Neural cell (in vitro differentiated cells): Measurements from ENCODE around the gene MYOF. TPM values are rescaled to one million over a fixed set of nuclear protein-coding genes. Genes with fewer than 3 reads are reported as not detected.

Experiments
- H2AFZ ChIP-seq: fragments of 200-600, 300-800 bp; sonication (generic), shearing (Covaris generic); 2 replicates; pipeline ENCODE4 v1.6.0; 2014; ENCODE audit warnings: low read depth, mild to moderate bottlenecking, antibody characterized with exemption, low read length, moderate library complexity
- H3F3A ChIP-seq: fragments of 200-600 bp; shearing (Covaris generic); 2 replicates; pipeline ENCODE4 v1.6.1; 2016; ENCODE audit warnings: mild to moderate bottlenecking, moderate library complexity, mixed read lengths, antibody characterized with exemption, low read length; ENCODE audit not compliant: insufficient read depth, poor library complexity, severe bottlenecking
- H3K27ac ChIP-seq: fragments of 200-600, 300-800 bp; sonication (generic), shearing (Covaris generic); 2 replicates; pipeline ENCODE4 v1.5.1; 2014; ENCODE audit warnings: mild to moderate bottlenecking, low read length, moderate library complexity
- H3K27me3 ChIP-seq: fragments of 300-800, 200-600 bp; sonication (generic), shearing (Covaris generic); 2 replicates; pipeline ENCODE4 v1.6.0; 2014; ENCODE audit warnings: mild to moderate bottlenecking, low read depth, low read length, moderate library complexity; ENCODE audit not compliant: insufficient read depth
- H3K36me3 ChIP-seq: fragments of 300-800, 200-600 bp; sonication (generic), shearing (Covaris generic); 2 replicates; pipeline ENCODE4 v1.5.1; 2014; ENCODE audit warnings: mild to moderate bottlenecking, antibody characterized with exemption, low read length, moderate library complexity; ENCODE audit not compliant: insufficient read depth
- H3K4me2 ChIP-seq: fragments of 300-800, 200-600 bp; sonication (generic), shearing (Covaris generic); 2 replicates; pipeline ENCODE4 v1.6.0; 2014; ENCODE audit warnings: mild to moderate bottlenecking, low read length
- H3K4me3 ChIP-seq: fragments of 300-800, 200-600 bp; sonication (generic), shearing (Covaris generic); 2 replicates; pipeline ENCODE4 v1.5.1; 2014; ENCODE audit warnings: mild to moderate bottlenecking, low read length, moderate library complexity
- H3K79me2 ChIP-seq: fragments of 200-600 bp; shearing (Covaris generic); replicated peaks from 2 replicates; pipeline ENCODE4 v1.6.0; 2014; ENCODE audit warnings: mild to moderate bottlenecking, low read length, moderate library complexity; ENCODE audit not compliant: insufficient read depth
- H3K9ac ChIP-seq: fragments of 300-800, 200-600 bp; sonication (generic), shearing (Covaris generic); 2 replicates; pipeline ENCODE4 v1.6.1; 2016; ENCODE audit warnings: mild to moderate bottlenecking, low read length, mixed read lengths
- H3K9me2 ChIP-seq: fragments of 200-600 bp; shearing (Covaris generic); 2 replicates; pipeline ENCODE4 v1.6.1; 2016; ENCODE audit warnings: mild to moderate bottlenecking, low read length, mixed read lengths; ENCODE audit not compliant: insufficient read depth
- H3K9me3 ChIP-seq: fragments of 200-600, 300-800 bp; sonication (generic), shearing (Covaris generic); 2 replicates; pipeline ENCODE4 v1.6.1; 2016; ENCODE audit warnings: mild to moderate bottlenecking, mixed run types, low read length, moderate library complexity, mixed read lengths
- H4K20me1 ChIP-seq: fragments of 200-600 bp; shearing (Covaris generic); 2 replicates; pipeline ENCODE4 v1.6.1; 2016; ENCODE audit warnings: mild to moderate bottlenecking, mixed run types; ENCODE audit not compliant: insufficient read depth
- EP300 ChIP-seq: fragments of 450-650 bp; conservative IDR thresholded peaks from 2 replicates; pipeline ENCODE4 v1.6.1; 2014; ENCODE audit warnings: antibody characterized with exemption, mild to moderate bottlenecking, moderate library complexity; ENCODE audit not compliant: poor library complexity, severe bottlenecking
- EZH2 ChIP-seq: fragments of 200-600, 300-800 bp; shearing (Covaris generic), sonication (generic); IDR thresholded peaks from 2 replicates; pipeline ENCODE4 v1.6.1; 2014; ENCODE audit warnings: antibody characterized with exemption, low read length, borderline replicate concordance, mild to moderate bottlenecking; ENCODE audit not compliant: insufficient read depth, poor library complexity, severe bottlenecking
- MXI1 ChIP-seq: fragments of 450-650 bp; conservative IDR thresholded peaks from 2 replicates; pipeline ENCODE4 v1.6.1; 2014; ENCODE audit warnings: antibody characterized with exemption, mild to moderate bottlenecking; ENCODE audit not compliant: poor library complexity, severe bottlenecking
- RAD21 ChIP-seq: fragments of 450-650 bp; conservative IDR thresholded peaks from 2 replicates; pipeline ENCODE4 v1.6.1; 2014; ENCODE audit warnings: antibody characterized with exemption, mild to moderate bottlenecking, moderate library complexity
- SMC3 ChIP-seq: fragments of 450-650 bp; conservative IDR thresholded peaks from 2 replicates; pipeline ENCODE4 v1.6.1; 2014; ENCODE audit warnings: antibody characterized with exemption, mild to moderate bottlenecking, moderate library complexity; ENCODE audit not compliant: poor library complexity
- TAF1 ChIP-seq: IDR thresholded peaks from 2 replicates; pipeline ENCODE4 v1.6.1; 2012; ENCODE audit warnings: low read depth
- polyA plus RNA-seq: library from polyadenylated mRNA; depleted of rRNA; stranded (reverse); fragments of >200 nt; gene quantifications from 2 replicates; pipeline ENCODE4 v1.2.3, GENCODE V29; 2014
- TF ChIP-seq, protein P1 (sequence below): fragments of 450-650 bp; IDR thresholded peaks from 2 replicates; pipeline ENCODE4 v1.5.1; 2014; ENCODE audit warnings: antibody characterized with exemption, mild to moderate bottlenecking, moderate library complexity; ENCODE audit not compliant: poor library complexity, severe bottlenecking
- TF ChIP-seq, protein P2 (sequence below): IDR thresholded peaks from 2 replicates; pipeline ENCODE4 v1.6.1; 2012; ENCODE audit warnings: borderline replicate concordance

MYOF gene
- polyA plus RNA-seq, 1 donor from 2014 or later, result 0.47 TPM

DNA sequence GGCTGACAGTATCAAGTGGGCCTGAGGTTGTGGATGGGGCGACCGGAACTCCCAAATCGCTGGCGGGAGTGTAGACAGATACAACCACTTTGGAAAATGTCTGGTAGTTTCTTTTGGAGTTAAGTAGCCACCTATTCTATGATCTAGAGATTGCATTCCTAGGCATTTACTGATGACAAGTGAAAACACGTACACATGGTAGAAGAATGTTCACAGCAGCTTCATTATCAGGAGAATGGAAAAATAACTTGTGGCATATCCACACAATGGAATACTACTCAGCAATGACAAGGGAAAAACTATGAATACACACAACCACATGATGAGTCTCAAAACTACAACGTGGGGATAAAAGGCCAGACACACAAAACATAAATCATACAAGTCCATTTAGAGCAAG is 146.0 kb downstream of the MYOF start:
- Histone ChIP-seq H3K4me2 (no peak overlapping the region), H3K36me3 (no peaks in the 10 kb centered on the region), H2AFZ (no peak overlapping the region), H3K9ac (no peak overlapping the region), H3K4me3 (no peak overlapping the region), H3K27me3 (no peaks in the 10 kb centered on the region), H3F3A (no peaks in the 10 kb centered on the region), H3K79me2 (no peaks in the 10 kb centered on the region), H3K9me3 (no peaks in the 10 kb centered on the region), H4K20me1 (no peaks in the 10 kb centered on the region), H3K9me2 (no peaks in the 10 kb centered on the region), H3K27ac (no peak overlapping the region)
- TF ChIP-seq MXI1 (no peak), TAF1 (no peak)
- TF ChIP-seq, protein P1, sequence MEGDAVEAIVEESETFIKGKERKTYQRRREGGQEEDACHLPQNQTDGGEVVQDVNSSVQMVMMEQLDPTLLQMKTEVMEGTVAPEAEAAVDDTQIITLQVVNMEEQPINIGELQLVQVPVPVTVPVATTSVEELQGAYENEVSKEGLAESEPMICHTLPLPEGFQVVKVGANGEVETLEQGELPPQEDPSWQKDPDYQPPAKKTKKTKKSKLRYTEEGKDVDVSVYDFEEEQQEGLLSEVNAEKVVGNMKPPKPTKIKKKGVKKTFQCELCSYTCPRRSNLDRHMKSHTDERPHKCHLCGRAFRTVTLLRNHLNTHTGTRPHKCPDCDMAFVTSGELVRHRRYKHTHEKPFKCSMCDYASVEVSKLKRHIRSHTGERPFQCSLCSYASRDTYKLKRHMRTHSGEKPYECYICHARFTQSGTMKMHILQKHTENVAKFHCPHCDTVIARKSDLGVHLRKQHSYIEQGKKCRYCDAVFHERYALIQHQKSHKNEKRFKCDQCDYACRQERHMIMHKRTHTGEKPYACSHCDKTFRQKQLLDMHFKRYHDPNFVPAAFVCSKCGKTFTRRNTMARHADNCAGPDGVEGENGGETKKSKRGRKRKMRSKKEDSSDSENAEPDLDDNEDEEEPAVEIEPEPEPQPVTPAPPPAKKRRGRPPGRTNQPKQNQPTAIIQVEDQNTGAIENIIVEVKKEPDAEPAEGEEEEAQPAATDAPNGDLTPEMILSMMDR, result no peak

DNA sequence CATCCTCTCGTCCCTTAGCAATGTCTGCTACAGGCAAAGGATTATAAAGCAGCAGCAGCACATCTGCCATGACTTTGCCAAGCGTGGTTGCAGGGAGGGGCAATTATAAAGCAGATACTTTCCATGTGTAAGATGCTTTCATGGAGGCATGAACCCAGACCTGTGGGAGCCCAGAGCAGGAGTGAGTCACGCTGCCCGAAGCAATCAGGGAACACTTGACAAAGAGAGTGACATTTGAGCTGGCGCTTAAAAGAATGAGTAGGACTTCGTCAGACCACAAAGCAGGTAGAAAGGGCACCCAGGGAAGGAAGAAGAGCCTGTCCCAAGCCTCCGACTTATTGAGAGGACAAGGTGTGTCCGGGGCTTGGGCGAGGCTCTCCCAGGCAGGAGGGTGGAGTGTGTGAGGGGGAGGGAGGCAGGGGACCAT is 147.2 kb downstream of the MYOF start:
- H3K79me2 ChIP-seq, result no peaks in the 10 kb centered on the region
- H3K4me2 ChIP-seq, result no peak overlapping the region
- no peaks in the 10 kb centered on the region for H3K9me3 ChIP-seq
- H3K27ac ChIP-seq, result no peak overlapping the region
- H3K9ac ChIP-seq, result no peak overlapping the region
- H3K36me3 ChIP-seq, result no peaks in the 10 kb centered on the region
- H2AFZ ChIP-seq, result no peak overlapping the region
- H4K20me1 ChIP-seq, result no peaks in the 10 kb centered on the region
- no peaks in the 10 kb centered on the region for H3K27me3 ChIP-seq
- H3F3A ChIP-seq, result no peaks in the 10 kb centered on the region
- TF ChIP-seq, protein P2, sequence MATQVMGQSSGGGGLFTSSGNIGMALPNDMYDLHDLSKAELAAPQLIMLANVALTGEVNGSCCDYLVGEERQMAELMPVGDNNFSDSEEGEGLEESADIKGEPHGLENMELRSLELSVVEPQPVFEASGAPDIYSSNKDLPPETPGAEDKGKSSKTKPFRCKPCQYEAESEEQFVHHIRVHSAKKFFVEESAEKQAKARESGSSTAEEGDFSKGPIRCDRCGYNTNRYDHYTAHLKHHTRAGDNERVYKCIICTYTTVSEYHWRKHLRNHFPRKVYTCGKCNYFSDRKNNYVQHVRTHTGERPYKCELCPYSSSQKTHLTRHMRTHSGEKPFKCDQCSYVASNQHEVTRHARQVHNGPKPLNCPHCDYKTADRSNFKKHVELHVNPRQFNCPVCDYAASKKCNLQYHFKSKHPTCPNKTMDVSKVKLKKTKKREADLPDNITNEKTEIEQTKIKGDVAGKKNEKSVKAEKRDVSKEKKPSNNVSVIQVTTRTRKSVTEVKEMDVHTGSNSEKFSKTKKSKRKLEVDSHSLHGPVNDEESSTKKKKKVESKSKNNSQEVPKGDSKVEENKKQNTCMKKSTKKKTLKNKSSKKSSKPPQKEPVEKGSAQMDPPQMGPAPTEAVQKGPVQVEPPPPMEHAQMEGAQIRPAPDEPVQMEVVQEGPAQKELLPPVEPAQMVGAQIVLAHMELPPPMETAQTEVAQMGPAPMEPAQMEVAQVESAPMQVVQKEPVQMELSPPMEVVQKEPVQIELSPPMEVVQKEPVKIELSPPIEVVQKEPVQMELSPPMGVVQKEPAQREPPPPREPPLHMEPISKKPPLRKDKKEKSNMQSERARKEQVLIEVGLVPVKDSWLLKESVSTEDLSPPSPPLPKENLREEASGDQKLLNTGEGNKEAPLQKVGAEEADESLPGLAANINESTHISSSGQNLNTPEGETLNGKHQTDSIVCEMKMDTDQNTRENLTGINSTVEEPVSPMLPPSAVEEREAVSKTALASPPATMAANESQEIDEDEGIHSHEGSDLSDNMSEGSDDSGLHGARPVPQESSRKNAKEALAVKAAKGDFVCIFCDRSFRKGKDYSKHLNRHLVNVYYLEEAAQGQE, result no peak
- TF ChIP-seq MXI1 (no peak), TAF1 (no peak), EZH2 (no peak), SMC3 (no peak)
- TF ChIP-seq, protein P1, result no peak
- H3K9me2 ChIP-seq, result no peaks in the 10 kb centered on the region
- no peak overlapping the region for H3K4me3 ChIP-seq

DNA sequence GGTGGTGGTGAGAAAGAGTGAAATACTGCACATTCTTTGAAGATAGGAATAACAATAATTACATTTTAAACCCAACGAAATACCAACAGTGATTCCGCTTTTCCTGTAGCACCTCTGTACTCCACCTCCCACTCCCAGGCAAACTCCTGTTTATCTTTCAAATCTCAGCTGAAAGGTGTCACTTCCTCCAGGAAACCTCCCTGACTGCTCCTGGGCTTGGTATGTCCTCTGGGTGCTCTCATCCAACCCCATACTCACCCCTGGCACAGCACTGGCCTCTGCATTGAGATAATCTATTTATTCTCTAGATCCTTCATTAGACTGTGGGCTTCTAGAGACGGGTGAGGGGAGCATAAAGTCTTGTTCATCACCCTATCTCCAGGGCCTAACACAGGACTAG is 148.0 kb downstream of the MYOF start:
- Histone ChIP-seq H2AFZ (no peak overlapping the region), H3K9me2 (no peaks in the 10 kb centered on the region), H3K27ac (no peak overlapping the region), H3K4me2 (no peak overlapping the region), H3K36me3 (no peaks in the 10 kb centered on the region), H3K9ac (no peak overlapping the region), H4K20me1 (no peaks in the 10 kb centered on the region), H3K9me3 (no peaks in the 10 kb centered on the region), H3F3A (no peaks in the 10 kb centered on the region), H3K27me3 (no peaks in the 10 kb centered on the region), H3K4me3 (no peak overlapping the region), H3K79me2 (no peaks in the 10 kb centered on the region)
- TF ChIP-seq RAD21 (no peak), TAF1 (no peak), EP300 (no peak), MXI1 (no peak), EZH2 (no peak)
- TF ChIP-seq, protein P2, result no peak
- TF ChIP-seq, protein P1, result no peak
